ENCODE results near the gene MAGED2. TPM values are rescaled to one million over a fixed set of nuclear protein-coding genes. Genes with fewer than 3 reads are reported as not detected.

The MAGED2 gene
- total RNA-seq, 1 experiment from 2014 or later, result 36.5 TPM

DNA sequence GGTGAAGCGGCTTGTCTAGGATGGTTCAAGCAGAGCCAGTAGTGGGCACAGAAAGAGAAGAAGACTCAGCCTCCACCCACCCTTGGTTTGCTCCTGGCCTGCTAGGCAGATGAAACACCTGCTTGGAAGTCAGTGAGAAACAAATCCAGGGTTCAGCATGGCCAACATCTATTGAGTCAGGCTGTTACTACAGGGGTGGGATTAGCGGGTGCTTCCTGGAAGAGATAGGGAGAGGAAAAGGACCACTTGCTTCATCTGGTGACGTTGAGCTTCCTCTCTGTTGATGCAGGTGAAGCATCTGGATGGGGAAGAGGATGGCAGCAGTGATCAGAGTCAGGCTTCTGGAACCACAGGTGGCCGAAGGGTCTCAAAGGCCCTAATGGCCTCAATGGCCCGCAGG lies 3.0 kb downstream of the MAGED2 start:
- H3K36me3 ChIP-seq (ENCODE audit: insufficient read depth, low read length), result 0 out of 2 replicates have a peak, but pooled peaks cover 4% of the 10 kb centered on the region
- DNase-seq, result no peak

DNA sequence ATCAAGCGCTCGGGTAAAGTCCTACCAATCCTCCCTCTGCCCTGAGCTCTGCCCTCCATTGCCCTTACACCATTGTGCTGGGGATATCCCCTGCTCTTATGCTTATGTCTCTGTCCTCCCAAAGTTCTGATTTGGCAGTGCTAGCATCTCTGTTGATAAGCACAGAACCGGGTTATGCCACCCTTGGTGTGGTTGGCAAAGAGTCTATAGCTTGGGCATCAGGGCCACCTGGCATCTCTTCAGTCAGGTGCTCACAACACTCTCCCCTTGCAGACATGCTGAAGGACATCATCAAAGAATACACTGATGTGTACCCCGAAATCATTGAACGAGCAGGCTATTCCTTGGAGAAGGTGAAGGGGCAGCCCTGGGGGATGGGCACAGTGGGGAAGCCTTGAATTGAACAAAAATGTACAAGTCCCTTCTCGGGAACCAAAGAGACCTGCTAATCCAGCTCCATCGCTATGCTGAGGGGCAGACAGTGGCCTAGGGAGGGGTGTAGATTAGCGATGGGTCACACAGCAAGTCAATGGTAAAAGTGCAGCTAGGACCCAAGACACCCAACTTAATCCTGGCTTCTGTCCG lies 3.8 kb downstream of the MAGED2 start:
- Histone ChIP-seq H3K36me3 (ENCODE audit: insufficient read depth, low read length) (0 out of 2 replicates have a peak, but pooled peaks cover 4% of the 10 kb centered on the region), H3K9me3 (ENCODE audit: low read length) (no peaks in the 10 kb centered on the region), H3K4me3 (ENCODE audit: low read length) (no peak overlapping the region), H3K9ac (ENCODE audit: low read length) (no peak overlapping the region), H3K27me3 (ENCODE audit: low read length) (no peaks in the 10 kb centered on the region), H3K79me2 (ENCODE audit: low read length) (peaks cover 7% of the 10 kb centered on the region; the same call in 1 of the 2 replicates), H3K27ac (ENCODE audit: low read length) (no peak overlapping the region), H2AFZ (ENCODE audit: low read length) (no peak overlapping the region), H3K4me2 (ENCODE audit: low read depth, low read length, poor library complexity, severe bottlenecking) (no peak overlapping the region), H4K20me1 (ENCODE audit: insufficient read depth, low read depth, low read length) (no peaks in the 10 kb centered on the region), H3K9me2 (replicated peaks; ENCODE audit: insufficient read depth, low read length) (no peaks in the 10 kb centered on the region), H3K4me1 (ENCODE audit: low read length) (peaks cover 15% of the 10 kb centered on the region)
- DNase-seq, result no peak

More for the DNA sequence above, 3.0 kb downstream of the MAGED2 start:
- Histone ChIP-seq H3K27me3 (ENCODE audit: low read length) (no peaks in the 10 kb centered on the region), H3K79me2 (ENCODE audit: low read length) (peaks cover 7% of the 10 kb centered on the region; the same call in 1 of the 2 replicates), H3K9me2 (replicated peaks; ENCODE audit: insufficient read depth, low read length) (no peaks in the 10 kb centered on the region), H4K20me1 (ENCODE audit: insufficient read depth, low read depth, low read length) (no peaks in the 10 kb centered on the region), H3K9ac (ENCODE audit: low read length) (no peak overlapping the region), H3K9me3 (ENCODE audit: low read length) (no peaks in the 10 kb centered on the region), H3K4me3 (ENCODE audit: low read length) (peak overlapping the region; percentile 79; the same call in 1 of the 2 replicates), H3K4me2 (ENCODE audit: low read depth, low read length, poor library complexity, severe bottlenecking) (peak overlapping the region; percentile 77), H3K27ac (ENCODE audit: low read length) (no peak overlapping the region), H3K4me1 (ENCODE audit: low read length) (peaks cover 15% of the 10 kb centered on the region), H2AFZ (ENCODE audit: low read length) (no peak overlapping the region)

DNA sequence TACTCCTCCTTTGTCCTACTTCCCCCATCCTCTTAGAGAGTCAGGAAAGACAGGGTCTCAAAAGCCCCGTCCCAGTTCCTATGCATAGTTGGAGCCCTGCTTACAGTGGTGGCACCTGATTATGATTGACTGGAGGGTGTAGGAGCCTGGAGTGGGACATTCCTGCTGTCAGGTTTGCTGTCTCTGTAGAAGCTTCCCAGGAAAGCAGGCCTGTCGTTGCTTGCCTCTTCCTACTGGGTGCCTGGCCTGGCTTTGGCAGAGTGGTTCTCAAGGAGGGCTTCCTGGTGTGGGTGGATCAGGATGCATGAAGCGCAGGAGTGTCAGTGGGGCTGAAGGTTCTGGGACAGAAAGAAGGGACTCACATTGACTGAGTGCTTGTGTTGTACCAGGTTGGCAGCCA lies 4.8 kb downstream of the MAGED2 start:
- Histone ChIP-seq H3K4me3 (ENCODE audit: low read length) (no peak overlapping the region), H3K79me2 (ENCODE audit: low read length) (peaks cover 7% of the 10 kb centered on the region; the same call in 1 of the 2 replicates), H3K27me3 (ENCODE audit: low read length) (no peaks in the 10 kb centered on the region), H3K4me2 (ENCODE audit: low read depth, low read length, poor library complexity, severe bottlenecking) (no peak overlapping the region), H3K9ac (ENCODE audit: low read length) (no peak overlapping the region), H4K20me1 (ENCODE audit: insufficient read depth, low read depth, low read length) (no peaks in the 10 kb centered on the region), H2AFZ (ENCODE audit: low read length) (no peak overlapping the region), H3K27ac (ENCODE audit: low read length) (no peak overlapping the region), H3K36me3 (ENCODE audit: insufficient read depth, low read length) (0 out of 2 replicates have a peak, but pooled peaks cover 4% of the 10 kb centered on the region), H3K9me2 (replicated peaks; ENCODE audit: insufficient read depth, low read length) (no peaks in the 10 kb centered on the region), H3K9me3 (ENCODE audit: low read length) (no peaks in the 10 kb centered on the region), H3K4me1 (ENCODE audit: low read length) (peaks cover 15% of the 10 kb centered on the region)
- DNase-seq, result no peak

GRCh38 chrX:54817220-54817820 lies 9.8 kb downstream of the MAGED2 start:
- Histone ChIP-seq H4K20me1 (ENCODE audit: insufficient read depth, low read depth, low read length) (no peaks in the 10 kb centered on the region), H3K9ac (ENCODE audit: low read length) (no peak overlapping the region), H3K79me2 (ENCODE audit: low read length) (no peaks in the 10 kb centered on the region), H3K36me3 (ENCODE audit: insufficient read depth, low read length) (no peaks in the 10 kb centered on the region), H2AFZ (ENCODE audit: low read length) (no peak overlapping the region), H3K9me3 (ENCODE audit: low read length) (no peaks in the 10 kb centered on the region), H3K4me3 (ENCODE audit: low read length) (no peak overlapping the region), H3K27ac (ENCODE audit: low read length) (no peak overlapping the region), H3K4me1 (ENCODE audit: low read length) (peaks cover 3% of the 10 kb centered on the region; the same call in 1 of the 2 replicates), H3K4me2 (ENCODE audit: low read depth, low read length, poor library complexity, severe bottlenecking) (no peak overlapping the region), H3K9me2 (replicated peaks; ENCODE audit: insufficient read depth, low read length) (no peaks in the 10 kb centered on the region), H3K27me3 (ENCODE audit: low read length) (no peaks in the 10 kb centered on the region)
- no peak for DNase-seq

GRCh38 chrX:54818221-54818620 lies 10.7 kb downstream of the MAGED2 start:
- Histone ChIP-seq H3K9me3 (ENCODE audit: low read length) (no peaks in the 10 kb centered on the region), H3K9ac (ENCODE audit: low read length) (no peak overlapping the region), H2AFZ (ENCODE audit: low read length) (no peak overlapping the region), H3K4me1 (ENCODE audit: low read length) (peaks cover 3% of the 10 kb centered on the region; the same call in 1 of the 2 replicates), H3K4me3 (ENCODE audit: low read length) (no peak overlapping the region), H3K79me2 (ENCODE audit: low read length) (no peaks in the 10 kb centered on the region), H3K9me2 (replicated peaks; ENCODE audit: insufficient read depth, low read length) (no peaks in the 10 kb centered on the region), H3K36me3 (ENCODE audit: insufficient read depth, low read length) (no peaks in the 10 kb centered on the region), H3K27ac (ENCODE audit: low read length) (no peak overlapping the region), H3K4me2 (ENCODE audit: low read depth, low read length, poor library complexity, severe bottlenecking) (no peak overlapping the region), H4K20me1 (ENCODE audit: insufficient read depth, low read depth, low read length) (no peaks in the 10 kb centered on the region), H3K27me3 (ENCODE audit: low read length) (no peaks in the 10 kb centered on the region)
- no peak for DNase-seq

- Histone ChIP-seq H4K20me1 (ENCODE audit: insufficient read depth, low read depth, low read length) (no peaks in the 10 kb centered on the region), H3K79me2 (ENCODE audit: low read length) (no peaks in the 10 kb centered on the region), H3K4me1 (ENCODE audit: low read length) (peaks cover 3% of the 10 kb centered on the region; the same call in 1 of the 2 replicates), H3K4me3 (ENCODE audit: low read length) (no peak overlapping the region), H3K36me3 (ENCODE audit: insufficient read depth, low read length) (no peaks in the 10 kb centered on the region), H3K27ac (ENCODE audit: low read length) (no peak overlapping the region), H3K9me2 (replicated peaks; ENCODE audit: insufficient read depth, low read length) (no peaks in the 10 kb centered on the region), H3K9me3 (ENCODE audit: low read length) (no peaks in the 10 kb centered on the region), H2AFZ (ENCODE audit: low read length) (no peak overlapping the region), H3K9ac (ENCODE audit: low read length) (no peak overlapping the region), H3K4me2 (ENCODE audit: low read depth, low read length, poor library complexity, severe bottlenecking) (no peak overlapping the region), H3K27me3 (ENCODE audit: low read length) (no peaks in the 10 kb centered on the region)
- no peak for DNase-seq
Observed at GRCh38 chrX:54819201-54819600, 11.7 kb downstream of the MAGED2 start.

DNA sequence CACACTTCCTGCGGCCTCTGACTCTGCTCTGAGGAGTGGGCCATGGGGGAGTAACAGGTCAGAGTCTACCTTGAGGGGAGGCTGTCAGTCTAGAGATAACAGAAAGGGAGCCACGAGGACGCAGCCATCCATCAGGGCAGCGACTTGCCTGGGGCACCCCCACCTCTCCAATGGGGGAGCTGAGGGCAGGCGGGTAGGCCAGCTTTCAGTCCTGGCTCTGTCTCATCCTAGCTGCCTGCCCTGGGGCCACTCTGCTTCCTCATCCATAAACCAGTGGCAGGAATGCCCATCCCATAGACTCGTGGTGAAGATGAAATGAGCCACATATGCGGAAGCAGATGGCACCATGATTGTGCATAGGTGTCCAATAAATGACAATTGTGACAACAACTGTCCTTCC lies 13.2 kb downstream of the MAGED2 start:
- H3K9me3 ChIP-seq (ENCODE audit: low read length), result no peaks in the 10 kb centered on the region
- no peaks in the 10 kb centered on the region for H3K27me3 ChIP-seq (ENCODE audit: low read length)
- H3K79me2 ChIP-seq (ENCODE audit: low read length), result no peaks in the 10 kb centered on the region
- H4K20me1 ChIP-seq (ENCODE audit: insufficient read depth, low read depth, low read length), result no peaks in the 10 kb centered on the region
- H3K9me2 ChIP-seq (replicated peaks; ENCODE audit: insufficient read depth, low read length), result no peaks in the 10 kb centered on the region
- no peak overlapping the region for H3K27ac ChIP-seq (ENCODE audit: low read length)
- no peaks in the 10 kb centered on the region for H3K36me3 ChIP-seq (ENCODE audit: insufficient read depth, low read length)
- no peak overlapping the region for H3K9ac ChIP-seq (ENCODE audit: low read length)
- DNase-seq, result no peak
- H3K4me3 ChIP-seq (ENCODE audit: low read length), result no peak overlapping the region
- no peak overlapping the region for H3K4me2 ChIP-seq (ENCODE audit: low read depth, low read length, poor library complexity, severe bottlenecking)
- H3K4me1 ChIP-seq (ENCODE audit: low read length), result peaks cover 3% of the 10 kb centered on the region; the same call in 1 of the 2 replicates
- H2AFZ ChIP-seq (ENCODE audit: low read length), result no peak overlapping the region

- Histone ChIP-seq H3K79me2 (ENCODE audit: low read length) (no peaks in the 10 kb centered on the region), H2AFZ (ENCODE audit: low read length) (no peak overlapping the region), H3K4me3 (ENCODE audit: low read length) (no peak overlapping the region), H3K9me2 (replicated peaks; ENCODE audit: insufficient read depth, low read length) (no peaks in the 10 kb centered on the region), H3K27ac (ENCODE audit: low read length) (no peak overlapping the region), H3K4me1 (ENCODE audit: low read length) (peaks cover 3% of the 10 kb centered on the region; the same call in 1 of the 2 replicates), H3K9me3 (ENCODE audit: low read length) (no peaks in the 10 kb centered on the region), H3K27me3 (ENCODE audit: low read length) (no peaks in the 10 kb centered on the region), H3K4me2 (ENCODE audit: low read depth, low read length, poor library complexity, severe bottlenecking) (no peak overlapping the region), H3K9ac (ENCODE audit: low read length) (no peak overlapping the region), H4K20me1 (ENCODE audit: insufficient read depth, low read depth, low read length) (no peaks in the 10 kb centered on the region), H3K36me3 (ENCODE audit: insufficient read depth, low read length) (no peaks in the 10 kb centered on the region)
- DNase-seq, result no peak
Observed at GRCh38 chrX:54821310-54821709, 13.8 kb downstream of the MAGED2 start.
